ENCODE results near the gene MRPL23. TPM values are rescaled to one million over a fixed set of nuclear protein-coding genes. Genes with fewer than 3 reads are reported as not detected.

Gene MRPL23
- total RNA-seq, 4 donors from 2014 or later, result 128 to 231 (median 155) TPM

- no peaks in the 10 kb centered on the region for H3K27me3 ChIP-seq
- DNase-seq, result no peak
- H3K9me3 ChIP-seq, result no peaks in the 10 kb centered on the region
- peaks cover 0 to 47% (median 5%) of the 10 kb centered on the region in 3 donors for H3K4me1 ChIP-seq
- WGBS, 2 donors, result 78 to 79% methylated on average over 9 of the region's 9 CpGs
- no peak overlapping the region for H3K4me3 ChIP-seq
- intact Hi-C loops (cut with DNase I), result no loop called here
- no peak overlapping the region for H3K27ac ChIP-seq
- TF ChIP-seq POLR2A (IDR thresholded peaks at IDR 0.05), result no peak
- no peak for TF ChIP-seq CTCF (IDR thresholded peaks at IDR 0.05)
- H3K36me3 ChIP-seq, result no peaks in the 10 kb centered on the region
These were observed 16.7 kb upstream of the MRPL23 start for GRCh38 chr11:1930462-1930830.

- Histone ChIP-seq H3K27ac (peak overlapping the region in 2 of 4 donors; percentile 25 to 50), H3K9me3 (no peaks in the 10 kb centered on the region), H3K27me3 (peaks cover 0 to 1% (median 0%) of the 10 kb centered on the region in 4 donors), H3K4me1 (peaks cover 0 to 36% (median 5%) of the 10 kb centered on the region in 3 donors), H3K4me3 (no peak overlapping the region), H3K36me3 (no peaks in the 10 kb centered on the region)
- DNase-seq, result no peak
- intact Hi-C loops (cut with DNase I), result no loop called here
- 28 to 33% methylated on average over 17 to 18 of the region's 18 CpGs for WGBS, 2 donors
- TF ChIP-seq POLR2A (IDR thresholded peaks at IDR 0.05), result no peak
- TF ChIP-seq CTCF (IDR thresholded peaks at IDR 0.05), result no peak
These were observed 15.6 kb upstream of the MRPL23 start for GRCh38 chr11:1931341-1932104.

- DNase-seq, result no peak
- Histone ChIP-seq H3K4me3 (no peak overlapping the region), H3K27me3 (peaks cover 0 to 7% (median 0%) of the 10 kb centered on the region in 4 donors), H3K9me3 (no peaks in the 10 kb centered on the region), H3K4me1 (peaks cover 0 to 31% (median 5%) of the 10 kb centered on the region in 3 donors), H3K36me3 (no peaks in the 10 kb centered on the region), H3K27ac (no peak overlapping the region)
- 75 to 84% methylated on average over 5 to 7 of the region's 11 CpGs for WGBS, 2 donors
- intact Hi-C loops (cut with DNase I), result no loop called here
- TF ChIP-seq CTCF (IDR thresholded peaks at IDR 0.05) (no peak), POLR2A (IDR thresholded peaks at IDR 0.05) (no peak)
These were observed 15.0 kb upstream of the MRPL23 start for GRCh38 chr11:1932105-1932480.

GRCh38 chr11:1932681-1933080 is 14.5 kb upstream of the MRPL23 start:
- peaks cover 0 to 25% (median 5%) of the 10 kb centered on the region in 3 donors for H3K4me1 ChIP-seq
- H3K36me3 ChIP-seq, result no peaks in the 10 kb centered on the region
- H3K9me3 ChIP-seq, result no peaks in the 10 kb centered on the region
- H3K4me3 ChIP-seq, result no peak overlapping the region
- H3K27me3 ChIP-seq, result peaks cover 0 to 13% (median 0%) of the 10 kb centered on the region in 4 donors
- intact Hi-C loops (cut with DNase I), result no loop called here
- no peak overlapping the region for H3K27ac ChIP-seq
- WGBS, 2 donors, result 93 to 94% methylated on average over 4 of the region's 4 CpGs
- no peak for DNase-seq
- TF ChIP-seq POLR2A (IDR thresholded peaks at IDR 0.05) (no peak), CTCF (IDR thresholded peaks at IDR 0.05) (no peak)

GRCh38 chr11:1933416-1934334 is 13.5 kb upstream of the MRPL23 start:
- Histone ChIP-seq H3K4me3 (no peak overlapping the region), H3K27ac (no peak overlapping the region), H3K9me3 (no peaks in the 10 kb centered on the region), H3K4me1 (peaks cover 0 to 20% (median 0%) of the 10 kb centered on the region in 3 donors), H3K27me3 (peaks cover 0 to 21% (median 0%) of the 10 kb centered on the region in 4 donors), H3K36me3 (no peaks in the 10 kb centered on the region)
- no peak for TF ChIP-seq CTCF (IDR thresholded peaks at IDR 0.05)
- no peak for TF ChIP-seq POLR2A (IDR thresholded peaks at IDR 0.05)
- intact Hi-C loops (cut with DNase I), result no loop called here
- no peak for DNase-seq
- 80% methylated on average over 7 to 13 of the region's 18 CpGs for WGBS, 2 donors
